ENCODE data around the gene FNBP1L. TPM values are rescaled to one million over a fixed set of nuclear protein-coding genes. Genes with fewer than 3 reads are reported as not detected.

FNBP1L gene
- total and polyA plus RNA-seq, 8 donors: 10.1 to 32.4 (median 16.0) TPM

GRCh38 chr1:93440706-93441105 lies 7.2 kb upstream of the FNBP1L start:
- intact Hi-C loops (cut with DNase I): no loop called here
- FAIRE-seq: no peak

DNA sequence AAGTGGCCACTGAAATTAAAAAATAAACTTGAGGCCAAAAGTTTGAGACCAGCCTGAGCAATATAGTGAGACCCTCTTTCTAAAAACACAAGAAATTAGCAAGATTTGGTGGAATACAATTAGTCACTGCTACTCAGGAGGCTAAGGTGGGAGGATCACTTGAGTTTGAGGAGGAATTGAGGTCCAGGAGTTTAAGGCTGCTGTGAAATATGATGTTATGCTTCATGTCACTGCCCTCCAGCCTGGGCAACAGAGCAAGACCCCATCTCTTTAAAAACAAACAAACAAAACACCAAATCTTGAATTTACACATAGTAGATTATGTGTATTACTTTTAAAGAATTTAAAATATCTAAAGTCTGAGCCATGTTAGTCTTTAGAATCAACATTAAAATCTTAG lies 6.3 kb upstream of the FNBP1L start:
- DNase-seq (no peak), ATAC-seq (no peak), FAIRE-seq (no peak)
- TF ChIP-seq, protein P1, sequence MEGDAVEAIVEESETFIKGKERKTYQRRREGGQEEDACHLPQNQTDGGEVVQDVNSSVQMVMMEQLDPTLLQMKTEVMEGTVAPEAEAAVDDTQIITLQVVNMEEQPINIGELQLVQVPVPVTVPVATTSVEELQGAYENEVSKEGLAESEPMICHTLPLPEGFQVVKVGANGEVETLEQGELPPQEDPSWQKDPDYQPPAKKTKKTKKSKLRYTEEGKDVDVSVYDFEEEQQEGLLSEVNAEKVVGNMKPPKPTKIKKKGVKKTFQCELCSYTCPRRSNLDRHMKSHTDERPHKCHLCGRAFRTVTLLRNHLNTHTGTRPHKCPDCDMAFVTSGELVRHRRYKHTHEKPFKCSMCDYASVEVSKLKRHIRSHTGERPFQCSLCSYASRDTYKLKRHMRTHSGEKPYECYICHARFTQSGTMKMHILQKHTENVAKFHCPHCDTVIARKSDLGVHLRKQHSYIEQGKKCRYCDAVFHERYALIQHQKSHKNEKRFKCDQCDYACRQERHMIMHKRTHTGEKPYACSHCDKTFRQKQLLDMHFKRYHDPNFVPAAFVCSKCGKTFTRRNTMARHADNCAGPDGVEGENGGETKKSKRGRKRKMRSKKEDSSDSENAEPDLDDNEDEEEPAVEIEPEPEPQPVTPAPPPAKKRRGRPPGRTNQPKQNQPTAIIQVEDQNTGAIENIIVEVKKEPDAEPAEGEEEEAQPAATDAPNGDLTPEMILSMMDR (IDR thresholded peaks at IDR 0.05): no peak
- Histone ChIP-seq H3K36me3 (no peaks in the 10 kb centered on the region), H3K9me3 (no peaks in the 10 kb centered on the region), H3K4me3 (no peak overlapping the region), H3K27ac (no peak overlapping the region), H3K27me3 (no peaks in the 10 kb centered on the region), H3K4me1 (peaks cover 4 to 18% (median 15%) of the 10 kb centered on the region in 3 donors)
- intact Hi-C loops (cut with DNase I): no loop called here

More at GRCh38 chr1:93440706-93441105, 7.2 kb upstream of the FNBP1L start:
- Histone ChIP-seq H3K4me3 (no peak overlapping the region), H3K27me3 (no peaks in the 10 kb centered on the region), H3K4me1 (peaks cover 4 to 13% (median 12%) of the 10 kb centered on the region in 3 donors), H3K36me3 (no peaks in the 10 kb centered on the region), H3K9me3 (no peaks in the 10 kb centered on the region), H3K27ac (no peak overlapping the region)
- 81 to 87% methylated on average over 4 of the region's 4 CpGs for WGBS, 2 donors
- no peak for ATAC-seq
- TF ChIP-seq, protein P1 (IDR thresholded peaks at IDR 0.05): no peak
- DNase-seq: no peak

GRCh38 chr1:93442008-93442666 lies 5.8 kb upstream of the FNBP1L start:
- FAIRE-seq (peak; percentile 9), DNase-seq (peak in 3 of 6 donors; percentile 20 to 48 (median 35))
- intact Hi-C loops (cut with DNase I): no loop called here

DNA sequence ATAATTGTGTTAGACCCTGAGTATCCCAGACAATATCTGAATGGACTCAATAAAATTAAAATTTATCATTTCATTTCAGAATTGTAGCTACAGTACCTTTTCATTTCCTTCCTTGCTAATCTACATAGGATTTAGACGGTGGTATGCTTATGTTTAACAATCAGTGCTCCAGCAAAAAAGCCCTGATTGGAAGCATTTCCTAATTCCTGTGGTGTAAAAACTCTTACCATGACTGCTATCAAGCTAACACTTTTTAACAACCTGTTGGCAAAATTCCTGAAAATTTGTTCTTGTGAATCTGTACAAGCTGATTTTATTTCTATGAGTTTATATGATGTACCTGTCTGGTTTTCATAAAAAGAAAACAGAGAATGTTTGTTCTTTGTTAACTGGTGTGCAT lies 5.2 kb upstream of the FNBP1L start:
- TF ChIP-seq, protein P1 (IDR thresholded peaks at IDR 0.05): no peak
- no peaks in the 10 kb centered on the region for H3K9me3 ChIP-seq
- H3K27ac ChIP-seq: no peak overlapping the region
- DNase-seq (no peak), FAIRE-seq (no peak), ATAC-seq (no peak)
- no peaks in the 10 kb centered on the region for H3K36me3 ChIP-seq
- WGBS, 2 donors: 12 to 17% methylated on average over 1 of the region's 1 CpG
- H3K27me3 ChIP-seq: no peaks in the 10 kb centered on the region
- peaks cover 4 to 18% (median 17%) of the 10 kb centered on the region in 3 donors for H3K4me1 ChIP-seq
- no peak overlapping the region for H3K4me3 ChIP-seq
- intact Hi-C loops (cut with DNase I): no loop called here

More at GRCh38 chr1:93442008-93442666, 5.8 kb upstream of the FNBP1L start:
- peaks cover 4 to 18% (median 17%) of the 10 kb centered on the region in 3 donors for H3K4me1 ChIP-seq
- no peaks in the 10 kb centered on the region for H3K27me3 ChIP-seq
- TF ChIP-seq, protein P1 (IDR thresholded peaks at IDR 0.05): no peak
- 24 to 27% methylated on average over 11 of the region's 11 CpGs for WGBS, 2 donors
- no peak overlapping the region for H3K4me3 ChIP-seq
- H3K36me3 ChIP-seq: no peaks in the 10 kb centered on the region
- no peak overlapping the region for H3K27ac ChIP-seq
- H3K9me3 ChIP-seq: no peaks in the 10 kb centered on the region
- ATAC-seq: no peak

GRCh38 chr1:93443454-93443853 lies 4.5 kb upstream of the FNBP1L start:
- no peak overlapping the region for H3K4me3 ChIP-seq
- intact Hi-C loops (cut with DNase I): no loop called here
- H3K4me1 ChIP-seq: peaks cover 4 to 18% (median 13%) of the 10 kb centered on the region in 3 donors
- TF ChIP-seq, protein P1 (IDR thresholded peaks at IDR 0.05): no peak
- H3K27me3 ChIP-seq: no peaks in the 10 kb centered on the region
- ATAC-seq (no peak), FAIRE-seq (no peak), DNase-seq (no peak)
- no peak overlapping the region for H3K27ac ChIP-seq
- H3K9me3 ChIP-seq: no peaks in the 10 kb centered on the region
- no peaks in the 10 kb centered on the region for H3K36me3 ChIP-seq

All from pancreas (tissue), 10 donors.